CD4-positive, CD25-positive, alpha-beta regulatory T cell (primary cell): Measurements from ENCODE around the gene SPC25. TPM values are rescaled to one million over a fixed set of nuclear protein-coding genes. Genes with fewer than 3 reads are reported as not detected.

Experiments
- ATAC-seq, 2 donors: fragments of 150-1000 bp; cut with Tn5 transposase; one replicate each; pipeline ENCODE4 v1.10.0; 2021; ENCODE audit warnings: low read depth in 2 of 2, moderate number of reproducible peaks in 2 of 2, moderate library complexity in 1 of 2
- DNase-seq, 3 donors: peaks; one replicate each; pipeline versions ENCODE4 v3.0.0 to v3.0.0-alpha.2; 2012 to 2022; ENCODE audit warnings: mixed read lengths in 1 of 3
- H3K27ac ChIP-seq: one replicate; pipeline ENCODE4 v1.7.0; 2013; ENCODE audit warnings: mild to moderate bottlenecking, low read length; ENCODE audit not compliant: insufficient read depth, poor library complexity, severe bottlenecking
- H3K27me3 ChIP-seq: one replicate; pipeline ENCODE4 v1.7.0; 2013; ENCODE audit warnings: low read length; ENCODE audit not compliant: control insufficient read depth, insufficient read depth
- H3K36me3 ChIP-seq: one replicate; pipeline ENCODE4 v1.7.0; 2013; ENCODE audit warnings: mild to moderate bottlenecking, low read length, moderate library complexity; ENCODE audit not compliant: control insufficient read depth, insufficient read depth
- H3K4me1 ChIP-seq: 2 replicates; pipeline ENCODE4 v1.7.0; 2013; ENCODE audit warnings: mild to moderate bottlenecking, low read length; ENCODE audit not compliant: insufficient read depth, control insufficient read depth, poor library complexity, severe bottlenecking
- H3K4me3 ChIP-seq: one replicate; pipeline ENCODE4 v1.7.0; 2013; ENCODE audit warnings: low read depth, mild to moderate bottlenecking, low read length, moderate library complexity
- H3K9me3 ChIP-seq, 2 experiments: 1 replicate in 1 of 2; 2 replicates in 1 of 2; pipeline ENCODE4 v1.7.0; 2013; ENCODE audit warnings: low read length in 2 of 2, mild to moderate bottlenecking in 1 of 2, moderate library complexity in 1 of 2; ENCODE audit not compliant: control insufficient read depth in 2 of 2
- H3K27ac Mint-ChIP-seq, 3 donors: one replicate each; pipeline ENCODE4 v1.8.0; 2020 to 2022; ENCODE audit warnings: mild to moderate bottlenecking in 3 of 3, mixed read lengths in 3 of 3, moderate library complexity in 2 of 3
- H3K27me3 Mint-ChIP-seq: one replicate; pipeline ENCODE4 v1.8.0; 2022; ENCODE audit warnings: mild to moderate bottlenecking, mixed read lengths
- H3K36me3 Mint-ChIP-seq: one replicate; pipeline ENCODE4 v1.8.0; 2020; ENCODE audit warnings: mixed read lengths
- H3K4me1 Mint-ChIP-seq, 4 donors: one replicate each; pipeline ENCODE4 v1.8.0; 2020 to 2022; ENCODE audit warnings: mixed read lengths in 4 of 4, mild to moderate bottlenecking in 1 of 4
- H3K4me3 Mint-ChIP-seq, 4 donors: one replicate each; pipeline ENCODE4 v1.8.0; 2020 to 2022; ENCODE audit warnings: mild to moderate bottlenecking in 4 of 4, mixed read lengths in 4 of 4, moderate library complexity in 3 of 4
- H3K9me3 Mint-ChIP-seq, 7 donors: one replicate each; pipeline ENCODE4 v1.8.0; 2020 to 2022; ENCODE audit warnings: mixed read lengths in 7 of 7, mild to moderate bottlenecking in 3 of 7, moderate library complexity in 2 of 7
- polyA plus RNA-seq, 4 donors: library from polyadenylated mRNA; unstranded; fragments of 300-500 nt; fragmentation: Illumina TruSeq; gene quantifications; one replicate each; pipeline ENCODE4 v1.2.3, GENCODE V29; 2021
- total RNA-seq: library from RNA; stranded (reverse); gene quantifications from one replicate; pipeline ENCODE4 v1.2.3, GENCODE V29; 2022

The SPC25 gene
- total and polyA plus RNA-seq, 5 donors from 2014 or later, result 0.24 to 1.2 (median 0.51) TPM

- H3K4me1 ChIP-seq, result no peaks in the 10 kb centered on the region
- H3K9me3 Mint-ChIP-seq, result no peaks in the 10 kb centered on the region
- no peaks in the 10 kb centered on the region for H3K27me3 ChIP-seq
- ATAC-seq (no peak), DNase-seq (no peak)
- H3K27ac ChIP-seq, result no peak overlapping the region
- H3K27me3 Mint-ChIP-seq, result no peaks in the 10 kb centered on the region
- no peak overlapping the region for H3K27ac Mint-ChIP-seq
- H3K4me3 Mint-ChIP-seq, result no peak overlapping the region
- peaks cover 0 to 2% (median 0%) of the 10 kb centered on the region in 4 donors for H3K4me1 Mint-ChIP-seq
- H3K36me3 ChIP-seq, result no peaks in the 10 kb centered on the region
- no peaks in the 10 kb centered on the region for H3K36me3 Mint-ChIP-seq
- no peak overlapping the region for H3K4me3 ChIP-seq
- H3K9me3 ChIP-seq, result no peaks in the 10 kb centered on the region
These were observed 36.8 kb downstream of the SPC25 start for GRCh38 chr2:168853471-168853870.

DNA sequence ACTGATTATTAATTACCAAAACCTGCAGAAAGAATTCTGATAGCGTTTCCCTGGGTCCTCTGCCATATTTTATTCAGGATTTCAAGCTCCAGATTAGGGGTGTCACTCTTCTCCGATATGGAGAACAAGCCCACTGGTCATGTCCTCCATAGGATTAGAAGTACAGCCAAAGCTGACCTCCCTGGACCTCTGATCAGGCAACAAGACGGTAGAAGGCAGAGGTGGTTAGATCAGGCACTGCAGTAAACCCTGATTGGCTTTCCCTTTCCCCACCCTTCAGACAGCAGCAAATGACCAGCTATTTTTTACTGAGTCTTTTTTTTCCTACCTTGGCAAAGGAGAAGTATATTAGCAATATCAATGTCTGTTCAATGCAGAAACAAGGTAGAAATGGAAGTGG lies 37.7 kb downstream of the SPC25 start:
- H3K4me3 Mint-ChIP-seq, result no peak overlapping the region
- Histone ChIP-seq H3K36me3 (no peaks in the 10 kb centered on the region), H3K27me3 (no peaks in the 10 kb centered on the region), H3K4me1 (no peaks in the 10 kb centered on the region), H3K27ac (no peak overlapping the region), H3K4me3 (no peak overlapping the region), H3K9me3 (no peaks in the 10 kb centered on the region)
- ATAC-seq (no peak), DNase-seq (no peak)
- no peaks in the 10 kb centered on the region for H3K9me3 Mint-ChIP-seq
- no peaks in the 10 kb centered on the region for H3K36me3 Mint-ChIP-seq
- no peaks in the 10 kb centered on the region for H3K27me3 Mint-ChIP-seq
- H3K27ac Mint-ChIP-seq, result no peak overlapping the region
- H3K4me1 Mint-ChIP-seq, result peaks cover 0 to 2% (median 0%) of the 10 kb centered on the region in 4 donors

GRCh38 chr2:168851674-168852320 lies 38.4 kb downstream of the SPC25 start:
- H3K9me3 Mint-ChIP-seq, result peaks cover 0 to 1% (median 0%) of the 10 kb centered on the region in 7 donors

DNA sequence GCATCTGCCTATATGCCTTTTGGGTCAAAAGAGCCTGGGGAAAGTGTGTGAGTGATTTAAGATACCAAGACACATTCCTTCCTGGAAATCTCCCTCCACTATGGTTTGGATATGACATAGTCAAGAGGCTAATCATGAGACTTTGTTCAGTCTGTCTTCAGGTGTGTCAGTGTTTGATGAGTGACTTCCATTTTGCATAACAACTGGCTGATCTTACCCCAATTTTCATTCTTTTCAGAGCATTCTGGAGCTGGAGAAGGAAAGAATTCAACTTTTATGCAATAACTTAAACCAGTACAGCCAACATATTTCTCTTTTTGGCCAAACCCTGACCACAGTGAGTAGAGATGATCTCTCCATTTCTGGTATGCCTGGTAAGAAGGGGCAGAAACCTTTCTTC lies 39.4 kb downstream of the SPC25 start:
- ATAC-seq, result no peak
- Histone ChIP-seq H3K9me3 (no peaks in the 10 kb centered on the region), H3K4me1 (no peaks in the 10 kb centered on the region), H3K36me3 (no peaks in the 10 kb centered on the region), H3K27me3 (no peaks in the 10 kb centered on the region), H3K27ac (no peak overlapping the region), H3K4me3 (no peak overlapping the region)
- Mint-ChIP-seq H3K4me3 (no peak overlapping the region), H3K9me3 (peaks cover 0 to 1% (median 0%) of the 10 kb centered on the region in 7 donors), H3K36me3 (no peaks in the 10 kb centered on the region), H3K4me1 (peaks cover 0 to 2% (median 0%) of the 10 kb centered on the region in 4 donors), H3K27ac (no peak overlapping the region), H3K27me3 (peaks cover 1% of the 10 kb centered on the region)
- no peak for DNase-seq

More at GRCh38 chr2:168851674-168852320, 38.4 kb downstream of the SPC25 start:
- DNase-seq (no peak), ATAC-seq (no peak)
- H3K36me3 ChIP-seq, result no peaks in the 10 kb centered on the region
- no peaks in the 10 kb centered on the region for H3K27me3 ChIP-seq
- no peaks in the 10 kb centered on the region for H3K9me3 ChIP-seq
- H3K27ac ChIP-seq, result no peak overlapping the region
- H3K36me3 Mint-ChIP-seq, result no peaks in the 10 kb centered on the region
- H3K4me3 Mint-ChIP-seq, result no peak overlapping the region
- no peak overlapping the region for H3K4me3 ChIP-seq
- H3K4me1 ChIP-seq, result no peaks in the 10 kb centered on the region
- H3K27me3 Mint-ChIP-seq, result no peaks in the 10 kb centered on the region
- H3K27ac Mint-ChIP-seq, result no peak overlapping the region
- H3K4me1 Mint-ChIP-seq, result peaks cover 0 to 2% (median 0%) of the 10 kb centered on the region in 4 donors

- no peaks in the 10 kb centered on the region for H3K27me3 ChIP-seq
- H3K9me3 Mint-ChIP-seq, result peaks cover 0 to 1% (median 0%) of the 10 kb centered on the region in 7 donors
- DNase-seq, result no peak
- no peak for ATAC-seq
- H3K9me3 ChIP-seq, result no peaks in the 10 kb centered on the region
- H3K36me3 ChIP-seq, result no peaks in the 10 kb centered on the region
- H3K4me3 ChIP-seq, result no peak overlapping the region
- no peaks in the 10 kb centered on the region for H3K36me3 Mint-ChIP-seq
- H3K27ac ChIP-seq, result no peak overlapping the region
- no peak overlapping the region for H3K4me3 Mint-ChIP-seq
- no peaks in the 10 kb centered on the region for H3K4me1 ChIP-seq
- H3K27me3 Mint-ChIP-seq, result peaks cover 8% of the 10 kb centered on the region
- peaks cover 0 to 2% (median 0%) of the 10 kb centered on the region in 4 donors for H3K4me1 Mint-ChIP-seq
- no peak overlapping the region for H3K27ac Mint-ChIP-seq
These were observed 40.6 kb downstream of the SPC25 start for GRCh38 chr2:168849610-168850009.

GRCh38 chr2:168848225-168848624 lies 42.0 kb downstream of the SPC25 start:
- no peaks in the 10 kb centered on the region for H3K36me3 ChIP-seq
- Mint-ChIP-seq H3K4me3 (no peak overlapping the region), H3K27me3 (peaks cover 8% of the 10 kb centered on the region), H3K9me3 (peaks cover 0 to 1% (median 0%) of the 10 kb centered on the region in 7 donors), H3K27ac (no peak overlapping the region), H3K4me1 (peaks cover 0 to 2% (median 0%) of the 10 kb centered on the region in 4 donors), H3K36me3 (no peaks in the 10 kb centered on the region)
- H3K27me3 ChIP-seq, result no peaks in the 10 kb centered on the region
- H3K4me3 ChIP-seq, result no peak overlapping the region
- H3K9me3 ChIP-seq, result no peaks in the 10 kb centered on the region
- H3K27ac ChIP-seq, result no peak overlapping the region
- H3K4me1 ChIP-seq, result no peaks in the 10 kb centered on the region
- no peak for ATAC-seq
- no peak for DNase-seq

- Histone ChIP-seq H3K4me1 (no peaks in the 10 kb centered on the region), H3K27me3 (no peaks in the 10 kb centered on the region), H3K36me3 (no peaks in the 10 kb centered on the region), H3K27ac (no peak overlapping the region), H3K4me3 (no peak overlapping the region), H3K9me3 (no peaks in the 10 kb centered on the region)
- H3K9me3 Mint-ChIP-seq, result peaks cover 0 to 3% (median 0%) of the 10 kb centered on the region in 7 donors
- no peak overlapping the region for H3K27ac Mint-ChIP-seq
- no peak overlapping the region for H3K4me3 Mint-ChIP-seq
- H3K27me3 Mint-ChIP-seq, result peaks cover 8% of the 10 kb centered on the region
- no peaks in the 10 kb centered on the region for H3K4me1 Mint-ChIP-seq
- ATAC-seq (no peak), DNase-seq (no peak)
- no peaks in the 10 kb centered on the region for H3K36me3 Mint-ChIP-seq
These were observed 47.0 kb downstream of the SPC25 start for GRCh38 chr2:168843253-168843652.

DNA sequence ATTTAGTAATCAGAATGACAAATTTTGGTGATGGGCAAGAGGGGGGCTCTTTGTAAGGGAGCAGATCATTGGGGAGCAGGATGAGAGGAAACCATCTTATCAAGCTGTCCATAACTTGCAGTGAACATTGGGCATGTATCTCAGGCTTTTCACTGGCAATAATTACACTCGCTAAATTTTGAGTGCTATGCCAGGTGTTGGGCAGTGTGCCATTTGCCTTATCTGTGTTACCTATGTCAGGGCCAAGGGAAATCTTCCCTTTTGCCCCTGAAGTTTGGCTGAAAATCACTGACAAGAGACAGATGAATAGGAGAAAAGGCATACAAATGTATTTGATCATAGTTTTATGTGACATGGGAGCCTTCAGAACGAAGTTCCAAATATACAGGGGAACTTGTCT lies 48.8 kb downstream of the SPC25 start:
- no peaks in the 10 kb centered on the region for H3K4me1 ChIP-seq
- no peaks in the 10 kb centered on the region for H3K36me3 Mint-ChIP-seq
- H3K4me3 ChIP-seq, result no peak overlapping the region
- H3K9me3 Mint-ChIP-seq, result peaks cover 0 to 3% (median 0%) of the 10 kb centered on the region in 7 donors
- H3K4me3 Mint-ChIP-seq, result no peak overlapping the region
- H3K36me3 ChIP-seq, result no peaks in the 10 kb centered on the region
- H3K27me3 ChIP-seq, result no peaks in the 10 kb centered on the region
- no peak overlapping the region for H3K27ac ChIP-seq
- no peaks in the 10 kb centered on the region for H3K4me1 Mint-ChIP-seq
- no peak for DNase-seq
- no peaks in the 10 kb centered on the region for H3K9me3 ChIP-seq
- peaks cover 8% of the 10 kb centered on the region for H3K27me3 Mint-ChIP-seq
- H3K27ac Mint-ChIP-seq, result no peak overlapping the region
- no peak for ATAC-seq
